Gastrocnemius medialis (tissue), 4 donors: ENCODE measurements around the gene RFC4.

Source experiments
- CTCF ChIP-seq, 5 experiments: fragments of 450-650 bp in 3 of 5; fragments of 200-600 bp in 2 of 5; sonication (generic) in 2 of 5; IDR thresholded peaks in 4 of 5; conservative IDR thresholded peaks in 1 of 5; 1 replicate in 4 of 5; 2 replicates in 1 of 5; pipeline ENCODE4 v1.5.1; 2016 to 2019; ENCODE audit warnings: antibody characterized with exemption in 5 of 5, mild to moderate bottlenecking in 3 of 5, moderate library complexity in 3 of 5
- POLR2A ChIP-seq, 2 donors: fragments of 450-650 bp; IDR thresholded peaks; one replicate each; pipeline ENCODE4 v1.6.1; 2017; ENCODE audit warnings: antibody characterized with exemption in 2 of 2, mild to moderate bottlenecking in 2 of 2, moderate library complexity in 2 of 2

GRCh38 chr3:186852994-186853393 is 46.7 kb upstream of the RFC4 start:
- TF ChIP-seq CTCF (IDR thresholded peaks at IDR 0.05 in 4 of 5, conservative IDR thresholded peaks at IDR 0.05 in 1 of 5) (no peak), POLR2A (IDR thresholded peaks at IDR 0.05) (no peak)
